ENCODE results near the gene GGA3. TPM values are rescaled to one million over a fixed set of nuclear protein-coding genes. Genes with fewer than 3 reads are reported as not detected.

GGA3 gene
- total RNA-seq, 2 donors from 2014 or later, result 18.5 to 23.7 TPM

- no peak overlapping the region for H3K27ac ChIP-seq
- peaks cover 0 to 17% of the 10 kb centered on the region in 2 donors for H3K4me1 ChIP-seq
- H3K9me3 ChIP-seq, result no peaks in the 10 kb centered on the region
- no peaks in the 10 kb centered on the region for H3K27me3 ChIP-seq
- H3K36me3 ChIP-seq, result no peaks in the 10 kb centered on the region
- DNase-seq (ENCODE audit: low spot score), result no peak
- TF ChIP-seq, protein P1, sequence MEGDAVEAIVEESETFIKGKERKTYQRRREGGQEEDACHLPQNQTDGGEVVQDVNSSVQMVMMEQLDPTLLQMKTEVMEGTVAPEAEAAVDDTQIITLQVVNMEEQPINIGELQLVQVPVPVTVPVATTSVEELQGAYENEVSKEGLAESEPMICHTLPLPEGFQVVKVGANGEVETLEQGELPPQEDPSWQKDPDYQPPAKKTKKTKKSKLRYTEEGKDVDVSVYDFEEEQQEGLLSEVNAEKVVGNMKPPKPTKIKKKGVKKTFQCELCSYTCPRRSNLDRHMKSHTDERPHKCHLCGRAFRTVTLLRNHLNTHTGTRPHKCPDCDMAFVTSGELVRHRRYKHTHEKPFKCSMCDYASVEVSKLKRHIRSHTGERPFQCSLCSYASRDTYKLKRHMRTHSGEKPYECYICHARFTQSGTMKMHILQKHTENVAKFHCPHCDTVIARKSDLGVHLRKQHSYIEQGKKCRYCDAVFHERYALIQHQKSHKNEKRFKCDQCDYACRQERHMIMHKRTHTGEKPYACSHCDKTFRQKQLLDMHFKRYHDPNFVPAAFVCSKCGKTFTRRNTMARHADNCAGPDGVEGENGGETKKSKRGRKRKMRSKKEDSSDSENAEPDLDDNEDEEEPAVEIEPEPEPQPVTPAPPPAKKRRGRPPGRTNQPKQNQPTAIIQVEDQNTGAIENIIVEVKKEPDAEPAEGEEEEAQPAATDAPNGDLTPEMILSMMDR (IDR thresholded peaks at IDR 0.05), result no peak
- H3K4me3 ChIP-seq, result no peak overlapping the region
Observed at GRCh38 chr17:75252039-75252816, 9.2 kb downstream of the GGA3 start.

DNA sequence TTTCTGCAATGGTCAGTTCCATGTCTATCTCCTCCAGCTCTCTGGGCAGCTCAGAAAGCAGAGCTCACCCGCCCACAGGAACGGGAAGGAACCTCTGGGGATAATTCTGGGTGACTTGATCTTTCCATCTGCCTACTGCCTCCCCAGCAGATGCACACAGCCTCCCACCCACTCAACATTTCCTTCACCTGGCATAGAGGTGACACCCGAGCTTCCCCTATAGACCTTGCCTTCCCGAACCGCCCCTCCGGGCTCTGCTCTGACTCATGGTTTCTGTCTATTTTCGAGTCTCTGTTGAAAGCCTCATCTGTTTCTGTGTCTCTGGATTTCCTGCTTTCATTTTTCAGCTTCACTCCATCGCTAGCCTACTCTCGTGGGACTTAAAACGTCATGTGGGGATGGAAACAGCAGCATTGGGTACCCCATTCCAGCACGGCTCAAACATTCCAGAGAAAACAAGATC lies 11.4 kb downstream of the GGA3 start:
- Histone ChIP-seq H3K4me3 (peak overlapping the region in 1 of 2 donors; percentile 23), H3K27ac (peak overlapping the region; percentile 32 to 39), H3K9me3 (no peaks in the 10 kb centered on the region), H3K27me3 (no peaks in the 10 kb centered on the region), H3K36me3 (peaks cover 16% of the 10 kb centered on the region), H3K4me1 (peaks cover 0 to 17% of the 10 kb centered on the region in 2 donors)
- TF ChIP-seq, protein P1 (IDR thresholded peaks at IDR 0.05), result no peak
- no peak for DNase-seq (ENCODE audit: low spot score)

DNA sequence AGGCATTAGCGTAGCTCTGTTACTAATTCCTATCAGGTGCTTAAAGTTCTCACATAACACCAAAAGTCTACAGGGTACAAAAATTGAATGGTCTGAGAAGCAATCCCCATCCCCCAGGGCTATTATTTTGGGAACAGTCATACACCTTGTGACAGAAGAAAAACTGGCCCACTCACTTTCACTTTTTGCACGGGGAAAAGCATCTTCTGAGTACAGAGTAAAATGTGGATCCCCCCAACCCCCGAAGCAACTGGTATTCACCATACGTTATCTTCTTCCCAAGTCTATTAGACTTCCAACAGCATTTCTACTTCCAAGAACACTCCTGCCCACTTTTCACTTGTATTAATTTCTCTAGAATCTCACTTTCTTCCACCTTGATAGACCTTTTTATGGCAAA lies 11.8 kb downstream of the GGA3 start:
- Histone ChIP-seq H3K4me3 (peak overlapping the region in 1 of 2 donors; percentile 23), H3K36me3 (peaks cover 21% of the 10 kb centered on the region), H3K9me3 (no peaks in the 10 kb centered on the region), H3K27ac (peak overlapping the region; percentile 32 to 39), H3K4me1 (peaks cover 0 to 17% of the 10 kb centered on the region in 2 donors), H3K27me3 (no peaks in the 10 kb centered on the region)
- DNase-seq (ENCODE audit: low spot score), result no peak
- TF ChIP-seq, protein P1 (IDR thresholded peaks at IDR 0.05), result no peak

- Histone ChIP-seq H3K4me1 (peaks cover 0 to 17% of the 10 kb centered on the region in 2 donors), H3K9me3 (no peaks in the 10 kb centered on the region), H3K27me3 (no peaks in the 10 kb centered on the region), H3K27ac (no peak overlapping the region), H3K36me3 (peaks cover 51% of the 10 kb centered on the region), H3K4me3 (no peak overlapping the region)
- DNase-seq (ENCODE audit: low spot score), result no peak
- TF ChIP-seq, protein P1 (IDR thresholded peaks at IDR 0.05), result no peak
Observed at GRCh38 chr17:75246404-75246803, 15.0 kb downstream of the GGA3 start.

GRCh38 chr17:75245011-75245410 lies 16.4 kb downstream of the GGA3 start:
- Histone ChIP-seq H3K4me1 (peaks cover 0 to 10% of the 10 kb centered on the region in 2 donors), H3K9me3 (no peaks in the 10 kb centered on the region), H3K36me3 (peaks cover 65% of the 10 kb centered on the region), H3K27me3 (no peaks in the 10 kb centered on the region), H3K27ac (no peak overlapping the region), H3K4me3 (no peak overlapping the region)
- DNase-seq (ENCODE audit: low spot score), result no peak
- TF ChIP-seq, protein P1 (IDR thresholded peaks at IDR 0.05), result no peak
